ENCODE data around the gene C10orf62. TPM values are rescaled to one million over a fixed set of nuclear protein-coding genes. Genes with fewer than 3 reads are reported as not detected.
"Not testable (repeated sequence)": the region's sequence is repeated elsewhere in the genome, so short reads cannot be mapped to it uniquely, and the experiment has no call there.

C10orf62 gene
- total RNA-seq, 1 experiment from 2014 or later: not detected

- DNase-seq (ENCODE audit: low spot score): no peak
Observed at GRCh38 chr10:97564776-97565175, 24.7 kb upstream of the C10orf62 start.

DNA sequence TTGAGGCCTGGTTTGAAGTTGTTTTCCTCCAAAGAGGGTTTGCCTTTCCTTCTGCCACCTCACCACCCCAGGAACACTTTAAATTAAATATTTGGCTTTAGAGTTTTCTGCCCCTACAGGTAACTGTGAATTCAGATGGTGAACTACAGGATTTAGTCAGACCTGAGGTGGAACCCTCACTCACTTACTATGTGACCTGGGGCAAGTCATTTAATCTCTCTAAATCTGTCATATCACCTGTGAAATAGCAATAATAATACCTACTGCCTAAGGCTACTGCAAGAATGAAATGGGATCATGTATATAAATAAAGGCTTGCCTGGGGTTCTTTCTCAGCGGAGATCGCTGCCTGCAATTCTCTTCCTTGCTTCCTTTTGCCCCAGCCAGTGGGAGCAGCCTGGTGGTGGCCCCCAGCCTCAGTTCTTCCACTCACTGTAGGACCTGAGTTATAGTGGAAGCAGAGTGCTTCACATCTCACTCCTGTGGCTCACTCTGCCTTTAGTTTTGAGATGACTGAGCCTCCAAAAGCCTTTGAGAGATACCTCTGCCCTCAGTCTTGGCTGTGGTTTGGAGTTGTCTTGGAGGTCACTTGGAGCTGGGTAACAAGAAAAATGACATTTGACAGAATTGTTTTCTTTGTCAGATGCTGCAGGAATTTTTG, 23.1 kb upstream of the C10orf62 start:
- no peak for DNase-seq (ENCODE audit: low spot score)

- DNase-seq (ENCODE audit: low spot score): no peak
Observed at GRCh38 chr10:97567891-97568290, 21.6 kb upstream of the C10orf62 start.

GRCh38 chr10:97570146-97570788, 19.3 kb upstream of the C10orf62 start:
- no peak for DNase-seq (ENCODE audit: low spot score)

DNA sequence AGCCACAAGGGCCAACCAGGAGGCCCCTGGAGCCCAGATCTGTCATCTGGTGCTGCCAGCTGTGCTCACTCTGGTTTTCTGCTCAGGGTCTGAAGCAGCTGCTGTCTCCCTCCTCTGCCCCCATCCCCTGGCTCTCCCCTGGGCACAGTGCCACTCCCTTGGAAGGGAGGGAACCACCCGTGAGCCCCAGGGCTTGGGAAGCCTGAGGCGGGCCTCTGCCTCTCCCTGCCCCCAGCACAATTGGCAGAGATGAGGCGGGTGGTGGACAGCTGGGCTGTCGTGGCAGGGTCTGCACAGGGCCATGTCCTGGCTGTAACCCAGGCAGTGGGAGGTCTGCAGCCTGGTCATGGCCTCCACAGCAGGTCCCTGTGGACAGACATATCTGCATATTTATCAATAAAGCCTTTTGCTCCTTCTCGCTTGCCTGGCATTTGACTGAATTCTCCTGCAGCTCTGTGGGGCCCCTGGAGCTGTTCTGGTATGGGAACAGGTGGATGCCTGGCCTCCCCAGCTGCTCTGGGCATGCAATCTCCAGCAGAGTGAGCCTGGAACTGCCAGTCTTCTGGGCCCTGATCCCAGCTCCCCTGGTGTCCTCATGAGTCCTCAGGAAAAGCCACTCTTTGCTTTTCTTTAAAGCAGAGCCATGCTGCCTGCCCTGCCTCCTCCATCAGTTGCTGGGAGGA, 18.6 kb upstream of the C10orf62 start:
- DNase-seq (ENCODE audit: low spot score): no peak

DNA sequence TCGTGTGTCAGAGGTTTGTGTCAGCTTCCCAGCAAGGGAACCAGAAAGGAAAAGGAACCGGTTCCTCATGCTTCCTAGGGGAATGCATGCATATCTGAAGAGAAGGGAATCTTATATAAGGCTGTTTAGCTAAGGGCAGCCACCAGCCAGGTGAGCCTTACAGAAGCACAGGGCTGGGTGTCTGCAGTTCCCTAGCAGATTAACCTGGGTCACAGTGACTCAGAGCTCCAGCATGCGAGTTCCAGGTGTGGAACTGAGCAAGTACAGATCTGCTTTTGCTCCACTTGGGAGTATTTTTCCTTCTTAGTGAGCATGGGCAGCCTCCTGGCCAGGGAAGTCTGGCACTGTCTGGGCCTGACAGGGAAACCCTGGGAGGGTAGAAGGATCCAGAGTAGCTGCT, 17.9 kb upstream of the C10orf62 start:
- DNase-seq (ENCODE audit: low spot score): no peak

GRCh38 chr10:97572214-97572989, 17.1 kb upstream of the C10orf62 start, which contains the start of gene ANKRD2:
ANKRD2 (plus strand) TSS chr10:97572779; CDS start chr10:97572789, 10 bp downstream.
- DNase-seq (ENCODE audit: low spot score): peak; percentile 71

DNA sequence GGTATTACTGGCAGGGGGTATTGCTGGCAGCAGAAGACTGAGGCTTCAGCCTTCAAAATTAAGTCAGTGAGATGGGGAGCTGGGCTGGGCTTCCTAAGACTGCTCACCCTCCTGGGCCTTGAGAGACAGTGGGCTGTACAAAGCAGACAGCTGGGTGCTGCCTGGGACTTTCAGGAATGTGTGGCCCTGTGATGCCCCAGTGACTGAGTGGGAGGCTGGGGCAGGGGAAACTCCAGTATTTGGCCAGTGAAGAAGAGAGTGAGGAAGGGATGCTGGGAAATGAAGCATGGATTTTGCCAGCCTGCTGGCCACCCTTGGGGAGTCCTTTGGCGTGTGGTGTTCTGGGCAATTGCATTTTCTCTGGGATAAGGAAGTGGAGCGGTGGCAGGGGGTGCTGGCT, 16.5 kb upstream of the C10orf62 start:
- DNase-seq (ENCODE audit: low spot score): no peak

GRCh38 chr10:97573672-97574071, 15.8 kb upstream of the C10orf62 start:
- no peak for DNase-seq (ENCODE audit: low spot score)

- peak; percentile 97 for DNase-seq (ENCODE audit: low spot score)
Observed at GRCh38 chr10:97574374-97575126, 15.0 kb upstream of the C10orf62 start.

DNA sequence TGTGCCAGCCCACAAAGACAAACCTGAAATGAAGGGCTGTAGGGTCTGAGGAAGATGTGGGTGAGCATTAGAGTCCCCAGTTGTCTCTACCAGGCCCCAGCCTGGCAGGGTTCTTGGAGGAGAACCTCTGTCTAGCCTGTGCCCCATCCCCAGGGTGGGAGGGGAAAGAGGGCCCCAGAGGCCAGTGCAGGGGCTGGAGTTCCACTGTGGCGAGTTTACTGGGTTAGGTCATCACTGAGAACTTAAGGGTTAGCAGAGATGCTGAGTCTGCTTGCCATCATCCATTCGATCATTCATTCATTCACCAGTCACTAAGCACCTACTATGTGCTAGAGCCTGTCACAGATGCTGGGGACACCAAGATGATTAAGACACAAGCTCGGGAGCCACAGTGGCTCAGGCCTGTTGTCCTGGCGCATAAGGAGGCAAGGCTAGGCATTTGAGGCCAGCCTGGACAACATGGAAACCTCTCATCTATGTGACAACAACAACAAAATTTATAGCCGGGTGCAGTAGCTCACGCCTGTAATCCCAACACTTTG, 14.3 kb upstream of the C10orf62 start:
- no peak for DNase-seq (ENCODE audit: low spot score)

GRCh38 chr10:97576487-97576886, 13.0 kb upstream of the C10orf62 start:
- not testable (repeated sequence) for DNase-seq (ENCODE audit: low spot score)

DNA sequence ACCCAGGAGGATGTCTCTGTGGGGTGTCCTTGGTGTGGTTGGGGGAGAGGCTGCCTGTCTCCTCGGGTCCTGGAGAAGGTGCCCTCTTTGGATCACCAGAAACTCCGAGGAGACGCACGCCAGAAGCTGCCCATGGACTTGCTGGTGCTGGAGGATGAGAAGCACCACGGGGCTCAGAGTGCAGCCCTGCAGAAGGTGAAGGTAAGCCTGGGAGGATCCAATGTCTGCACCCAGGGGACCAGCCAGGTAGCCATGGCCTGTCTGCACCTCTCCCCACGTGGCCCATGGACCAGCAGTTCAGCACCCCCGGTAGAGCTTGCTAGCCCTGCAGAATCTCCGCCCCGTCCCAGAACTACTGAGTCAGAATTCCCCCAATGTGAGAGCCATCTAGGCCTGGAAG, 11.8 kb upstream of the C10orf62 start:
- DNase-seq (ENCODE audit: low spot score): no peak

- DNase-seq (ENCODE audit: low spot score): no peak
Observed at GRCh38 chr10:97578171-97578844, 11.2 kb upstream of the C10orf62 start.

DNA sequence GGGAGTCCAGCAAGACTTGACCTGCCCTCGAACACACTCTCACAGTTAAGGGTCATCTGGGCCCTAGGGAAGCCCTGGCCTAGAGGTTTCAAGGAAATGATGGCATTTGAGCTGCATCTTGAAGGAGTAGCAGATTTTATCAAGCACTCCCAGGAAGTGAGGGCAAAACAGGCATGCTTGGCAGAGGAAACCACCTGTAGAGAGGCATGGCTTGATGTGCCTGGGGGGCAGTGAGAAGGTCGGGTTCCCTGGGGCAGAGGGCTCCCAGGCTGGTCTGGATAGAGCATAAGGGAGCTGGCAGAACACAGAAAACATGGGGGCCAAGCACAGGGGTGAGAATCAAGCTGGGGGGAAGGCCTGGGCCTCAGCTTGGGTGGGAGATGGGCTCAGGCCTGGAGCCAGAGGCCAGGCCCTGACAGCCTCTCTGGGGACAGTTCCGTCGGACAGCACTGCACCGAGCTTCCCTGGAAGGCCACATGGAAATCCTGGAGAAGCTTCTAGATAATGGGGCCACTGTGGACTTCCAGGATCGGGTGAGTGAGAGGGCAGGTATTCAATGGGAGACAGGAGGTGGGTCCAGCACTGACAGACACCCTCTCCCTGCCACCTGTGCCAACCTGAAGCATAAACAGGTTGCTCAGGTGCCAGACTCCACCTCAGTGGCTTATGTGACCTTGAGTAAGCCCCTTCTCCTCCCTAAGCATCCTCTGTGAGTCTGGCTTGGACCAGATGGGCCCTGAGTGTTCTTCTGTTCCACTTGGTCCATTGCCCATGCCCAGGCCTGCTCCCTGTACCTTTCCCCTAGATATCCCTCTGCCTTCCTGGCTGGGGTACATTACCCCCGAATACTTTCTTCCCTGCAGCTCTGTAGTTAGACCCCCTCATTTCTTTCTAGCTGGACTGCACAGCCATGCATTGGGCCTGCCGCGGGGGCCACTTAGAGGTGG, 8.8 kb upstream of the C10orf62 start:
- no peak for DNase-seq (ENCODE audit: low spot score)

GRCh38 chr10:97582169-97582568, 7.4 kb upstream of the C10orf62 start:
- no peak for DNase-seq (ENCODE audit: low spot score)

DNA sequence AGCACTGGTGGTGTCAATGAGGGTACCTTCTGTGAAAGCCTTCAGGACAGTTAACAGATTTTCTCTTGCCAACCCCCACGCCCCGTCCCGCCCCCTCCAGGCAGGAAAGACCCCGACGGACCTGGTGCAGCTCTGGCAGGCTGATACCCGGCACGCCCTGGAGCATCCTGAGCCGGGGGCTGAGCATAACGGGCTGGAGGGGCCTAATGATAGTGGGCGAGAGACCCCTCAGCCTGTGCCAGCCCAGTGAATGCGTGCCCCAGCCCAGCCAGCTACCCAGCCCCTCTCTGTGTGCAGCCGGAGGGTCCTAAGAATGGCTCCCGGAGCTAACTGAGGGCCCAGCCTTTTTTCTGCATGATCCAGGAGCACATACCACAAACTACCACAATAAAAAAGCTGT, 6.0 kb upstream of the C10orf62 start:
- DNase-seq (ENCODE audit: low spot score): no peak

- peak; percentile 86 for DNase-seq (ENCODE audit: low spot score)
Observed at GRCh38 chr10:97584060-97584797, 5.3 kb upstream of the C10orf62 start, which contains the start of gene HOGA1. HOGA1 (plus strand) TSS chr10:97584389; CDS start chr10:97584704, 315 bp downstream.
